ENCODE measurements around the gene MPZ.

DNA sequence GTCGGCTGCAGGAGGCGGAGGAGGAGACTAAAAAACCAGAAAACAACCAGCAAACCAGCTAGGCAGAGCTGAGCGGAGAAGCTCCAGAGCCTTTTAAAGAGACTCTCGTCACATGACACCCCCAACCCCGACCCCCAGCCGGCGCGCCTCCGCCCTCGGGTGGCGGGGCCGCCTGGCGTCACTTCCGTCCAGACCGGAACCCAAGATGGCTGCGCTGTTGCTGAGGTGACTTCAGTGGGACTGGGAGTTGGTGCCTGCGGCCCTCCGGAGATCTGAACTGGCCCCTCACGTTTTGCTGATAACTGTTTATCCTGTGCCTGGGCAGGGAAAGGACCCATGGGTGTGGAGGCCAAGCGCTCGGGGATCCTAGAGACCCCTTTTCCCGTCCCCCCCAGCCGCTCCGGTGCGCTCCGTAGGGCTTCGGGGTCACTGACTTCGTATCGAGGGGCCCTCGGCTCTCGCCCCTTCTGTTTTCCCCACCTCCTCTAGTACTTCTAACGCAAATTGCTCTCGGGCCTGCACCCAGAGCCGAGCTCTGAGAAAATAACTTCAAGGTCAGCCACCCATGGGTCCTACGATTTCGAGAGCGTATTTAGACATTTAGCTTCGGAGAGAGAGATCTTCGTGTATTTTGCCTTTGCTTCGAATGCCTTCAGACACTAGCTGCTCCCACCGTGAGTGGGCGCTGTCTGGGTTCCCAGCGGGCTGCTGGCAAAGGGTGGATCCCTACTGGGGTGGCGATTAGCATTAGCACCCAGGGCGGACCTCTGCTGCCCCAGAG, 4.6 kb upstream of the MPZ start, which contains the start of gene SDHC:
- peak; percentile 84 to 95 (median 91) for TF ChIP-seq POLR2AphosphoS5 (IDR thresholded peaks at IDR 0.05)
- TF ChIP-seq, protein P1, sequence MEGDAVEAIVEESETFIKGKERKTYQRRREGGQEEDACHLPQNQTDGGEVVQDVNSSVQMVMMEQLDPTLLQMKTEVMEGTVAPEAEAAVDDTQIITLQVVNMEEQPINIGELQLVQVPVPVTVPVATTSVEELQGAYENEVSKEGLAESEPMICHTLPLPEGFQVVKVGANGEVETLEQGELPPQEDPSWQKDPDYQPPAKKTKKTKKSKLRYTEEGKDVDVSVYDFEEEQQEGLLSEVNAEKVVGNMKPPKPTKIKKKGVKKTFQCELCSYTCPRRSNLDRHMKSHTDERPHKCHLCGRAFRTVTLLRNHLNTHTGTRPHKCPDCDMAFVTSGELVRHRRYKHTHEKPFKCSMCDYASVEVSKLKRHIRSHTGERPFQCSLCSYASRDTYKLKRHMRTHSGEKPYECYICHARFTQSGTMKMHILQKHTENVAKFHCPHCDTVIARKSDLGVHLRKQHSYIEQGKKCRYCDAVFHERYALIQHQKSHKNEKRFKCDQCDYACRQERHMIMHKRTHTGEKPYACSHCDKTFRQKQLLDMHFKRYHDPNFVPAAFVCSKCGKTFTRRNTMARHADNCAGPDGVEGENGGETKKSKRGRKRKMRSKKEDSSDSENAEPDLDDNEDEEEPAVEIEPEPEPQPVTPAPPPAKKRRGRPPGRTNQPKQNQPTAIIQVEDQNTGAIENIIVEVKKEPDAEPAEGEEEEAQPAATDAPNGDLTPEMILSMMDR (IDR thresholded peaks at IDR 0.05), result peak in 3 of 5 experiments; percentile 22 to 26 (median 22)
